SU-DHL-6 (cell line): ENCODE measurements around the gene PMPCB.

ENCODE experiments used
- CTCF ChIP-seq: fragments of 200-600 bp; sonication (generic); IDR thresholded peaks from one replicate; pipeline ENCODE4 v1.5.1; 2017; ENCODE audit warnings: antibody characterized with exemption, mild to moderate bottlenecking, low read length, moderate library complexity; ENCODE audit not compliant: insufficient read depth, poor library complexity, severe bottlenecking
- EZH2phosphoT487 ChIP-seq: fragments of 200-600 bp; sonication (generic), shearing (Covaris generic); conservative IDR thresholded peaks from 2 replicates; pipeline ENCODE4 v1.6.1; 2018; ENCODE audit warnings: mild to moderate bottlenecking, antibody characterized with exemption, low read length, moderate library complexity, mixed read lengths

GRCh38 chr7:103299660-103300059 lies 2.4 kb downstream of the PMPCB start:
- TF ChIP-seq CTCF (no peak), EZH2phosphoT487 (no peak)
